Measurements from ENCODE around the gene NEMP2.

DNA sequence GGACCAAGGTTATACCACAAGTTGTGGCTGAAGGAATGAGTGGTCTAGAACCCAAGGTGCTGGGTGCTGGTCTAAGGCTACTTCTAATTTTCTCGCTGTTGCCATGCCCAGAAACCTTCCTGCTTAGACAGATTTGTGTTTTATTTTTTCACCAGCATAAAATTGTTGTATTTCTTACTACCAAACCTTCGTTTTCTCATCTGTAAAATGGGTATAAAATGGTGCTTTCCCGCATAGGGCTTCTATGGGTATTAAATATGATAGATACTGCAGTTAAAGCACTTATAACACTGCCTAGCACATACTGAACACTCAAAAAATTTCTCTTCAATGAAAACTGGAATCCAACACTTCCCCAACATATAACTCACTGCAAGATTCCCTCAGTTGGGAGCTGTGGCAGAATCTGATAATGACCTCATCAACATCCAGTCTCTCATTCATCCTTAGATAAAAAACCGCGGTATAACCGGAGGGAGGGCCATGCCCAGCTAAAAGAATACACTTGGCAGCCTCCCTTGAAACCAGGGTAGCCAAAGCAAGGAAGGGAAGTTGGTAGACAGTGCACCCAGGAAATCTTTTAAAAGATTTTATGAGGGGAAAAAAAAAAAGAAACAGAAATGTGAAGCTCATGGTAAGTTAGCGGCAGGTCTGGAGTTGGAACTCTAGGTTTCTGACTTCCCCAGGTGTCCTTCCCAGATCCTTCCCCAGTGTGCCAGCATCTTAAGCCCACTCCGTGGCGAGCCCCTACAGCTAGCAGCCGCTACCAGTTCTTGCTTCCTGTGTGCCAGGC is 1.2 kb downstream of the NEMP2 start:
- TF ChIP-seq TBP (IDR thresholded peaks at IDR 0.05; ENCODE audit: low read depth, low read length) (no peak), CHD1 (IDR thresholded peaks at IDR 0.05; ENCODE audit: low read depth, low read length) (no peak), CTCF (IDR thresholded peaks at IDR 0.05; ENCODE audit: control extremely low read depth in 1 of 3, insufficient read depth in 1 of 3, low read depth in 1 of 3, low read length in 3 of 3) (no peak), RAD21 (IDR thresholded peaks at IDR 0.05 in 1 of 2, conservative IDR thresholded peaks at IDR 0.05 in 1 of 2; ENCODE audit: low read depth in 2 of 2, low read length in 2 of 2) (no peak), EP300 (IDR thresholded peaks at IDR 0.05; ENCODE audit: borderline replicate concordance in 1 of 2, low read depth in 2 of 2, low read length in 2 of 2) (no peak), POLR2A (IDR thresholded peaks at IDR 0.05; ENCODE audit: control extremely low read depth in 1 of 2, low read depth in 2 of 2, low read length in 2 of 2) (no peak), CEBPB (IDR thresholded peaks at IDR 0.05; ENCODE audit: low read depth, low read length) (no peak), GABPA (IDR thresholded peaks at IDR 0.05; ENCODE audit: borderline replicate concordance, insufficient read depth, low read length) (no peak), NRF1 (IDR thresholded peaks at IDR 0.05; ENCODE audit: low read depth, low read length) (no peak), EZH2 (IDR thresholded peaks at IDR 0.05; ENCODE audit: low read depth, low read length, severe bottlenecking) (no peak), POLR2AphosphoS5 (IDR thresholded peaks at IDR 0.05; ENCODE audit: low read depth, low read length) (no peak), RNF2 (IDR thresholded peaks at IDR 0.05; ENCODE audit: borderline replicate concordance, low read depth, low read length, missing control alignments, poor library complexity, severe bottlenecking) (no peak)

All from H1 (cell line).